Transverse colon (tissue), 4 donors: ENCODE measurements around the gene MPEG1. TPM values are rescaled to one million over a fixed set of nuclear protein-coding genes. Genes with fewer than 3 reads are reported as not detected.

Experiments used
- DNase-seq: peaks from one replicate; pipeline ENCODE4 v3.0.0-alpha.2; 2019
- H3K27ac ChIP-seq, 4 donors: fragments of 200-600 bp; sonication (generic); 2 replicates each; pipeline ENCODE4 v1.5.1; 2016 to 2018; ENCODE audit warnings: inconsistent platforms in 4 of 4
- H3K27me3 ChIP-seq: fragments of 200-600 bp; sonication (generic); 2 replicates; pipeline ENCODE4 v1.5.1; 2017; ENCODE audit warnings: inconsistent platforms
- H3K36me3 ChIP-seq, 4 donors: fragments of 200-600 bp; sonication (generic); 2 replicates each; pipeline ENCODE4 v1.5.1; 2017 to 2019; ENCODE audit warnings: inconsistent platforms in 4 of 4
- H3K4me1 ChIP-seq, 4 donors: fragments of 200-600 bp; sonication (generic); 2 replicates each; pipeline ENCODE4 v1.5.1; 2017 to 2020; ENCODE audit warnings: inconsistent platforms in 4 of 4
- H3K4me3 ChIP-seq, 4 donors: fragments of 200-600 bp; sonication (generic); 1 replicate in 1 of 4; 2 replicates in 3 of 4; pipeline versions ENCODE4 v1.5.1 to v1.6.1; 2017 to 2019; ENCODE audit warnings: inconsistent platforms in 4 of 4
- H3K9me3 ChIP-seq, 2 donors: fragments of 200-600 bp; sonication (generic); 2 replicates each; pipeline ENCODE4 v1.5.1; 2017 to 2019; ENCODE audit warnings: inconsistent platforms in 2 of 2
- EP300 ChIP-seq: sonication (generic); formaldehyde crosslinking; IDR thresholded peaks from one replicate; pipeline ENCODE4 v1.6.1; 2017; ENCODE audit warnings: antibody characterized with exemption, low read depth
- POLR2A ChIP-seq: fragments of 450-650 bp; IDR thresholded peaks from one replicate; pipeline ENCODE4 v1.6.1; 2016; ENCODE audit warnings: antibody characterized with exemption, mild to moderate bottlenecking, moderate library complexity
- POLR2AphosphoS5 ChIP-seq, 3 donors: sonication (generic); formaldehyde crosslinking; IDR thresholded peaks; one replicate each; pipeline ENCODE4 v1.6.1; 2016; ENCODE audit warnings: antibody characterized with exemption in 3 of 3
- WGBS, 2 donors: methylation state at CpG; one replicate each; pipeline ENCODE4 v1.1.5; 2018; ENCODE audit warnings: low coverage in 1 of 2; 5-methylcytosine and 5-hydroxymethylcytosine counted together
- in situ Hi-C, 4 donors: fragments of 200-750 bp; cut with MboI; loops; one replicate each; pipeline versions ENCODE4 v1.15.0 to v1.15.1; 2017; ENCODE audit warnings: low sequenced_read_pairs in 3 of 4, low pct_ligation_motif_present in 1 of 4, low pct_unique_long_range_greater_than_20kb in 1 of 4
- intact Hi-C: fragments of 100-400 bp; cut with DNase I; formaldehyde crosslinking; loops from one replicate; pipeline ENCODE4 v1.15.1; 2023; ENCODE audit warnings: low total_unique reads
- total RNA-seq, 4 donors: library from RNA; depleted of rRNA; stranded (reverse); fragments of >200 nt; gene quantifications; one replicate each; pipeline ENCODE4 v1.1.0, GENCODE V29; 2016
- TF ChIP-seq, protein P1 (sequence below), 5 experiments: fragments of 200-600 bp in 3 of 5; fragments of 450-650 bp in 2 of 5; sonication (generic) in 3 of 5; IDR thresholded peaks; 1 replicate in 2 of 5; 2 replicates in 3 of 5; pipeline ENCODE4 v1.5.1; 2016 to 2017; ENCODE audit warnings: antibody characterized with exemption in 5 of 5, inconsistent platforms in 3 of 5, mild to moderate bottlenecking in 2 of 5, moderate library complexity in 1 of 5

The MPEG1 gene
- total RNA-seq, 4 donors from 2014 or later = 4.6 to 16.5 (median 7.5) TPM

DNA sequence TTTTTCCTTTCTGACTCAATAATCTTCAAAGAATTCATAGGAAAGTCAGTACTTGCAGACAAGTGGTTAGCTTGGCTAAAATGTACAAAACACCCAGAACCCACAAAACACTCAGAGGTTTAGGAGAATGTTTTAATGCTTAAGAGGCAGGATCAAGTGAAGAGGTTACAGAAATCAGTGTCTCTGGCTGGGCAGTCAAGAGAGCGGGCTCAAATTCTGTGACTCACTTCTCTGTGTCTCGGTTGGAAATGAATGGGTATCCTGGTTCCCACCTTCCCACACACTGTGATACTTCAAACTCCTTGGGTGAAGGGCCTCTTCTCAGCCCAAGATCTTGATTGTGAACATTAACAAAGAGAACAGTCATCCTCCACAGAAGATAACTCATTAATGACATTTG, 3.8 kb downstream of the MPEG1 start:
- in situ Hi-C loops (no loop called here), intact Hi-C loops (no loop called here)
- no peak for DNase-seq
- Histone ChIP-seq H3K27ac (no peak overlapping the region), H3K4me1 (peaks cover 0 to 11% (median 4%) of the 10 kb centered on the region in 4 donors), H3K27me3 (no peaks in the 10 kb centered on the region), H3K36me3 (no peaks in the 10 kb centered on the region), H3K4me3 (peak overlapping the region in 1 of 4 donors; percentile 24), H3K9me3 (no peaks in the 10 kb centered on the region)
- 59 to 76% methylated on average over 2 of the region's 2 CpGs for WGBS, 2 donors
- TF ChIP-seq POLR2AphosphoS5 (IDR thresholded peaks at IDR 0.05) = no peak
- TF ChIP-seq, protein P1, sequence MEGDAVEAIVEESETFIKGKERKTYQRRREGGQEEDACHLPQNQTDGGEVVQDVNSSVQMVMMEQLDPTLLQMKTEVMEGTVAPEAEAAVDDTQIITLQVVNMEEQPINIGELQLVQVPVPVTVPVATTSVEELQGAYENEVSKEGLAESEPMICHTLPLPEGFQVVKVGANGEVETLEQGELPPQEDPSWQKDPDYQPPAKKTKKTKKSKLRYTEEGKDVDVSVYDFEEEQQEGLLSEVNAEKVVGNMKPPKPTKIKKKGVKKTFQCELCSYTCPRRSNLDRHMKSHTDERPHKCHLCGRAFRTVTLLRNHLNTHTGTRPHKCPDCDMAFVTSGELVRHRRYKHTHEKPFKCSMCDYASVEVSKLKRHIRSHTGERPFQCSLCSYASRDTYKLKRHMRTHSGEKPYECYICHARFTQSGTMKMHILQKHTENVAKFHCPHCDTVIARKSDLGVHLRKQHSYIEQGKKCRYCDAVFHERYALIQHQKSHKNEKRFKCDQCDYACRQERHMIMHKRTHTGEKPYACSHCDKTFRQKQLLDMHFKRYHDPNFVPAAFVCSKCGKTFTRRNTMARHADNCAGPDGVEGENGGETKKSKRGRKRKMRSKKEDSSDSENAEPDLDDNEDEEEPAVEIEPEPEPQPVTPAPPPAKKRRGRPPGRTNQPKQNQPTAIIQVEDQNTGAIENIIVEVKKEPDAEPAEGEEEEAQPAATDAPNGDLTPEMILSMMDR (IDR thresholded peaks at IDR 0.05) = no peak
- TF ChIP-seq EP300 = no peak
- TF ChIP-seq POLR2A = no peak

DNA sequence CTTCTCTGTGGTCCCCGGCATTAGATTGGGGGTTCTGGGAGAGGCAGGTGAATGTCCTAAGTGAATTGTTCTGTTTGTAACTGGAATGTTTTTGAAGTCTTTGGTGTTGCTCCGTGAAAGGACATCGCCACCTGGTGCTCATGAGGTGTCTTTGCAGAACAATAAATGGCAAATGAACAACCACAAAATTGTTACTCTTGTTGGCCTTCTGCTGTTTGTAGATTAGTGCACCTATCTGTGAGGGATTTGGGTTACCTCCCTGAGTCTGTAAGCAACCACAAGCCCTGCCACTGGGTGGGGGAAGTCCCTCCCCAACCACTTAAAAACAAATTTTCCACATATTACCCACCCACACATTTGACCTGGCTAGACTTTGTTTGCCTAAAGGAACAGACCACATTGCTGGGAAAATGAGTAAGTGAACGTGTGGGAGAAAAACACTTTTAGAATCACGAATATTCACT, 4.7 kb downstream of the MPEG1 start:
- H3K4me1 ChIP-seq = peaks cover 0 to 11% (median 4%) of the 10 kb centered on the region in 4 donors
- H3K9me3 ChIP-seq = no peaks in the 10 kb centered on the region
- peak in 1 of 3 donors; percentile 17 for TF ChIP-seq POLR2AphosphoS5 (IDR thresholded peaks at IDR 0.05)
- TF ChIP-seq, protein P1 (IDR thresholded peaks at IDR 0.05) = peak; percentile 65 to 83 (median 72)
- TF ChIP-seq EP300 = no peak
- no peak for TF ChIP-seq POLR2A
- in situ Hi-C loops = no loop called here
- intact Hi-C loops = loop anchor here (1.0 kb wide), 1 partner anchor 37 kb away; no protein-coding TSS in a partner anchor
- H3K36me3 ChIP-seq = no peaks in the 10 kb centered on the region
- H3K27me3 ChIP-seq = no peaks in the 10 kb centered on the region
- DNase-seq = no peak
- 5 to 38% methylated on average over 2 to 5 of the region's 5 CpGs for WGBS, 2 donors
- peak overlapping the region in 3 of 4 donors; percentile 22 to 36 (median 34) for H3K27ac ChIP-seq
- peak overlapping the region in 1 of 4 donors; percentile 24 for H3K4me3 ChIP-seq

DNA sequence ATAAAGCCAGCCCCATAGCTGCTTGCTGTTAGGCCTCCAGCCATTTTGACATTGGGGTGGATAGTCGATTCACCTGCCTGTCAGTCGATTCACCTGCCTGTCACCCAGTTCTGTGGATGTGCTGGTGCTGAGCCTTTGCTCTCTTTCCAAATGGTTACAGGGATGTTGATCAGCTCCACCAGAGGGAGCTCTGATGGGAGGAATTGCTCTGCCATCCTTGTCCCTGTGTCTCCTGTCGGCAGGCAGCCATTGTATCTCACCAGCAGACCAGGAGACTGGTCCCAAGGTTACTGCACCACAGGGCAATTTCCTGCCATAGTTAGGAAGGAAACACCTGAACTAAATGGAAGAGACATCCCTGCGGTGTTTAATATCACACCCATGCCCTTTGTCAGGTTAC, 6.1 kb downstream of the MPEG1 start:
- H3K27ac ChIP-seq = no peak overlapping the region
- in situ Hi-C loops (no loop called here), intact Hi-C loops (loop anchor here (1.0 kb wide), 1 partner anchor 35 kb away; no protein-coding TSS in a partner anchor)
- H3K9me3 ChIP-seq = no peaks in the 10 kb centered on the region
- peak; percentile 59 for DNase-seq
- no peak for TF ChIP-seq POLR2A
- TF ChIP-seq, protein P1 (IDR thresholded peaks at IDR 0.05) = peak; percentile 37 to 54 (median 50)
- WGBS, 2 donors = 57 to 88% methylated on average over 1 to 4 of the region's 4 CpGs
- no peak overlapping the region for H3K4me3 ChIP-seq
- H3K4me1 ChIP-seq = peaks cover 0 to 11% (median 4%) of the 10 kb centered on the region in 4 donors
- peaks cover 0 to 3% (median 0%) of the 10 kb centered on the region in 4 donors for H3K36me3 ChIP-seq
- H3K27me3 ChIP-seq = no peaks in the 10 kb centered on the region

DNA sequence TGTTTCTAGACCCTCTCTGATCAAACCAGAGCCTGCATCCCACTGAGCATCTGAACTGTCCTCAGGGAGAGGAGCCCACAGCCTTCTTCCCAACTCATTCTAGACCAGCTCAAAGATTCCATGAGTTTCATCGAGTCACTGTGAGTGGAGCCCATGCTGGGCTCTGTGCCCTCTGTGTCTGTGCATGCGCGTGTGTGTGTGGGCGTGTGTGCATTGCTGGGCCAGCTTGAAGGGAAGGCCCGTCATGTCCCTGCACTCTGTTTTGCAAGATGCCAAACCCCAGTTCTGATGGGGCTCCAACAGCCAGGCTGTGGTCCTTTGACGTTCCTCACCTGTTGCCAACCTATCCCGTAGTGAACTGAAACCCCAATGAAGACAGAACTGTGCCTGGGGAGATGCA, 7.1 kb downstream of the MPEG1 start:
- intact Hi-C loops = no loop called here
- in situ Hi-C loops = no loop called here
- WGBS, 2 donors = 89 to 100% methylated on average over 2 to 4 of the region's 7 CpGs

More for the DNA sequence above, 7.1 kb downstream of the MPEG1 start:
- no peak for DNase-seq
- H3K36me3 ChIP-seq = peaks cover 0 to 4% (median 0%) of the 10 kb centered on the region in 4 donors
- no peaks in the 10 kb centered on the region for H3K27me3 ChIP-seq
- no peaks in the 10 kb centered on the region for H3K9me3 ChIP-seq
- no peak overlapping the region for H3K27ac ChIP-seq
- H3K4me1 ChIP-seq = peaks cover 0 to 11% (median 4%) of the 10 kb centered on the region in 4 donors
- TF ChIP-seq, protein P1 (IDR thresholded peaks at IDR 0.05) = no peak
- TF ChIP-seq EP300 (no peak), POLR2A (no peak), POLR2AphosphoS5 (IDR thresholded peaks at IDR 0.05) (no peak)
- H3K4me3 ChIP-seq = no peak overlapping the region
